WERI-Rb-1 (cell line): ENCODE results near the gene ZNF470.

Experiments
- DNase-seq: peaks from one replicate; pipeline ENCODE4 v3.0.0-alpha.2; 2020
- H3K27ac ChIP-seq: fragments of 250-450 bp; sonication (Bioruptor Pico); 2 replicates; pipeline ENCODE4 v1.5.1; 2020; ENCODE audit warnings: mild to moderate bottlenecking, moderate library complexity
- H3K27me3 ChIP-seq: fragments of 250-450 bp; sonication (Bioruptor Pico); 2 replicates; pipeline ENCODE4 v1.5.1; 2021; ENCODE audit warnings: mild to moderate bottlenecking, low read depth, moderate library complexity; ENCODE audit not compliant: insufficient read depth, severe bottlenecking
- H3K36me3 ChIP-seq: fragments of 250-450 bp; sonication (Bioruptor Pico); 2 replicates; pipeline ENCODE4 v1.5.1; 2020; ENCODE audit warnings: mild to moderate bottlenecking, moderate library complexity
- H3K4me3 ChIP-seq: 2 replicates; pipeline ENCODE4 v1.5.1; 2011; ENCODE audit warnings: low read depth, mild to moderate bottlenecking, control low read depth, low read length
- H3K9me3 ChIP-seq: fragments of 250-450 bp; sonication (Bioruptor Pico); 2 replicates; pipeline ENCODE4 v1.5.1; 2021; ENCODE audit warnings: mild to moderate bottlenecking, moderate library complexity; ENCODE audit not compliant: severe bottlenecking
- TF ChIP-seq, protein P1 (sequence below): IDR thresholded peaks from 2 replicates; pipeline ENCODE4 v1.5.1; 2011; ENCODE audit warnings: low read depth, mild to moderate bottlenecking, control low read depth, inconsistent platforms, low read length

Gene ZNF470

DNA sequence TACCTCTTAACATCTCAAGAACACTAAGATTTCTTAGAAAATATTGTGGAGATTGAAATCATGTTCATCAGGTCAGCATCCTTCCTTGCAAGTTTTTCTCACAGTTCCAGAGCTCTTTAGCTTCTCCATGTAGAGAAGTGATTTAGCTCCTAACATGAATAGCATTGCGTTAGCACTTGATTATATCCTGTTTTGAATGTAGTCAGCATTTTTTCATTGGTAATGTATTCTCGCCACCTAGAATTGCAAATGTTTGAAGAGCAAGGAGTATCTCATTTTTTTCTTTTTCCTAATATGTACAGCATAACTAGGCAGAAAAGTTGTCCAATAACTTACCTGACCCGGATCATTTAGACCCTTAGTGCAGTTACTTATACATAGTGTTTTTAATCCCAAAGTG lies 6.6 kb downstream of the ZNF470 start:
- no peak overlapping the region for H3K27ac ChIP-seq
- no peak overlapping the region for H3K4me3 ChIP-seq
- peaks cover 69% of the 10 kb centered on the region for H3K36me3 ChIP-seq
- H3K9me3 ChIP-seq = peaks cover 39% of the 10 kb centered on the region
- no peaks in the 10 kb centered on the region for H3K27me3 ChIP-seq
- DNase-seq = no peak
- TF ChIP-seq, protein P1, sequence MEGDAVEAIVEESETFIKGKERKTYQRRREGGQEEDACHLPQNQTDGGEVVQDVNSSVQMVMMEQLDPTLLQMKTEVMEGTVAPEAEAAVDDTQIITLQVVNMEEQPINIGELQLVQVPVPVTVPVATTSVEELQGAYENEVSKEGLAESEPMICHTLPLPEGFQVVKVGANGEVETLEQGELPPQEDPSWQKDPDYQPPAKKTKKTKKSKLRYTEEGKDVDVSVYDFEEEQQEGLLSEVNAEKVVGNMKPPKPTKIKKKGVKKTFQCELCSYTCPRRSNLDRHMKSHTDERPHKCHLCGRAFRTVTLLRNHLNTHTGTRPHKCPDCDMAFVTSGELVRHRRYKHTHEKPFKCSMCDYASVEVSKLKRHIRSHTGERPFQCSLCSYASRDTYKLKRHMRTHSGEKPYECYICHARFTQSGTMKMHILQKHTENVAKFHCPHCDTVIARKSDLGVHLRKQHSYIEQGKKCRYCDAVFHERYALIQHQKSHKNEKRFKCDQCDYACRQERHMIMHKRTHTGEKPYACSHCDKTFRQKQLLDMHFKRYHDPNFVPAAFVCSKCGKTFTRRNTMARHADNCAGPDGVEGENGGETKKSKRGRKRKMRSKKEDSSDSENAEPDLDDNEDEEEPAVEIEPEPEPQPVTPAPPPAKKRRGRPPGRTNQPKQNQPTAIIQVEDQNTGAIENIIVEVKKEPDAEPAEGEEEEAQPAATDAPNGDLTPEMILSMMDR = no peak

DNA sequence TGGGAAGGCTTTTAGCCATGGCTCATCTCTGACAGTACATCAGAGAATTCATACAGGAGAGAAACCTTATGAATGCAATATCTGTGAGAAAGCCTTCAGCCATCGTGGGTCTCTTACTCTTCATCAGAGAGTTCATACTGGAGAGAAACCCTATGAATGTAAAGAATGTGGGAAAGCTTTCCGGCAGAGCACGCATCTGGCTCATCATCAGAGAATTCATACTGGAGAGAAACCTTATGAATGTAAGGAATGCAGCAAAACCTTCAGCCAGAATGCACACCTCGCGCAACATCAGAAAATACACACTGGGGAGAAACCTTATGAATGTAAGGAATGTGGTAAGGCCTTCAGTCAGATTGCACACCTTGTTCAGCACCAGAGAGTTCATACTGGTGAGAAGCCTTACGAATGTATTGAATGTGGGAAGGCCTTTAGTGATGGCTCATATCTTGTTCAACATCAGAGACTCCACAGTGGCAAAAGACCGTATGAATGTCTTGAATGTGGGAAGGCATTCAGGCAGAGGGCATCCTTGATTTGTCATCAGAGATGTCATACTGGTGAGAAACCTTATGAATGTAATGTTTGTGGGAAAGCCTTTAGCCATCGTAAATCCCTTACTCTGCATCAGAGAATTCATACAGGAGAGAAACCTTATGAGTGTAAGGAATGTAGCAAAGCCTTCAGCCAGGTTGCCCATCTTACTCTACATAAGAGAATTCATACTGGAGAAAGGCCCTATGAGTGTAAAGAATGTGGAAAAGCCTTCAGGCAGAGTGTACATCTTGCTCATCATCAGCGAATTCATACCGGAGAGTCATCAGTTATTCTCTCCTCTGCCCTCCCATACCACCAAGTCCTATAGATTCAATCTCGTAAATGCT lies 10.7 kb downstream of the ZNF470 start:
- DNase-seq = no peak
- Histone ChIP-seq H3K27me3 (no peaks in the 10 kb centered on the region), H3K27ac (no peak overlapping the region), H3K36me3 (peaks cover 43% of the 10 kb centered on the region), H3K9me3 (peaks cover 48% of the 10 kb centered on the region), H3K4me3 (no peak overlapping the region)
- TF ChIP-seq, protein P1 = no peak

DNA sequence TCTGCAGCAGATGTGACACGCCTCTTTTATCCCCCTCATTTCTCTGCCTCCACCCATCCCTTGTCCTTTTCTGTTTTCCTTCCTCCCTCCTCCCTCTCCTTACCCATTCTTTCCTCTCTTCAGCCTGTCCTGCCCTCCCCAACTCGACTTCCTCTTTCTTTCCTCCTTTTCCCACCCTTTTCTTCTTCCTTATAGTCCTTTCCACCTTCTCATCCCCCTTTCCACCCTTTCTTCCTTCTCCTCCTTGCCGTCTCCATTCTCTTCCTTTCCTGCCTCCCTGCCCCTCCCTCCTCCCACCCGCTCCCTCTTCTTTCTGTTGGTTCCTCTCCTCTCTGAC lies 27.1 kb downstream of the ZNF470 start:
- H3K27ac ChIP-seq = no peak overlapping the region
- H3K36me3 ChIP-seq = peaks cover 24% of the 10 kb centered on the region
- TF ChIP-seq, protein P1 = no peak
- H3K9me3 ChIP-seq = peaks cover 3% of the 10 kb centered on the region
- no peak overlapping the region for H3K4me3 ChIP-seq
- DNase-seq = no peak
- no peaks in the 10 kb centered on the region for H3K27me3 ChIP-seq

DNA sequence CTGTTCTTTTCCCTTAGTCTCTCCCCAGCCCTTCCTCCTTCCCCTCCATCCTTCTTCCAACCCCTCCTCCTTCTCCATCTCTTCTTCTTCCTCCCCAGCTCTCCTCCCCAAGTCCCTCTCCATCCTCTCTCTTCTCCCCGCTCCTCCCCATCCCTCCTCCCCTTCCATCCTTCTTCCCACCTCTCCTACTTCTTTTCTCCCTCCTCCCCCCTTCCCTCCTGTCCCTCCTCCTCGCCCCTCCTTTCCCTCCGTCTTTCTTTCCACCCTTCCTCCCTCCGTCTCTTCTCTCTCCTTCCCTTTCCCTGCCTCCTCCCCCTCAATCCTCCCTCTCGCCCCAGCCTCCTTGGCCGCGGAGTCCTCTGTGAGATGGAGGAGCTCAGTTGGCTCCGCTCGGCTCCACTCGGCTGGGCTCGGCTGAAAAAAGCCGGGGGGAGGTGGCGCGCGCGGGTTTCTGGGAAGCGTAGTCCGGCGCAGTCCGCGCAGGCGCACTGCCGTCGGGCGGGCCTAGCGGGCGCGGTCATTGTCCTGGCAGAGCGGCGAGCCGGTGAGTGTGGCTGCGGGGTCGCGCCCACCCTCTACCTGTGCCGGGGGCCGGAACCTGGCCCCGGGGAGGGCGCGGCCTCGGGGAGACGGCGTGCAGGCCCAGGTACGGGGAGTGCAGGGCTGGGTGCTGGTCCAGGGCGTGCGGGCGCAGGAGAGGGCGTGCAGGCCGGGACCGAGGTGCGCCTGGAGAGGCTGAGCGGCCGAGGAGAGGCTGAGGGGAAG lies 27.7 kb downstream of the ZNF470 start, which contains the start of gene ZNF71:
ZNF71 (plus strand) TSS at position 520 of the 765 bp plus-strand sequence. CDS start 6,257 bp downstream, outside the sequence.
- Histone ChIP-seq H3K4me3 (peak within 1 kb of the TSS; percentile 93), H3K27me3 (no peaks in the 10 kb centered on the region), H3K9me3 (peaks cover 3% of the 10 kb centered on the region), H3K27ac (peak within 1 kb of the TSS; percentile 83), H3K36me3 (peaks cover 24% of the 10 kb centered on the region)
- TF ChIP-seq, protein P1 = no peak
- peak; percentile 94 for DNase-seq

DNA sequence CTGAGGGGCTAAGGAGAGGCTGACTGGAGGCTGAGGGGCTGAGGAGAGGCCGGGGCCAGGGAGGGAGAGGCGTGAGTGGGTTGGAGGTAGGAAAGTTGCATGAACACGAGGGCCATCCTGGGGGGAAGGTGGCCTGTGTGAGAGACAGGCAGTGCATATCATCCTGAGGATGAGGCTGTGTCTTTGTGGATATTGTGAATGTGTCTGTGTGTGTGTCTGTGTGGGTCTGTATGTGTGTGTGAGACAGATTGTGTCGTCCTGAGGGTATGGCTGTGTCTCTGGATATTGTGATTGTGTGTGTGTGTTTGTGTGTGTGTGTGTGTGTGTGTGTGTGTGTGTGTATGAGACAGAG lies 28.3 kb downstream of the ZNF470 start:
- peak overlapping the region; percentile 93 for H3K4me3 ChIP-seq
- H3K27ac ChIP-seq = peak overlapping the region; percentile 83
- H3K27me3 ChIP-seq = no peaks in the 10 kb centered on the region
- no peak for DNase-seq
- TF ChIP-seq, protein P1 = no peak
- H3K9me3 ChIP-seq = peaks cover 3% of the 10 kb centered on the region
- H3K36me3 ChIP-seq = peaks cover 24% of the 10 kb centered on the region
